Peyer's patch (tissue), 4 donors: ENCODE measurements around the gene C5orf22.

Source experiments
- CTCF ChIP-seq, 6 experiments: fragments of 450-650 bp in 4 of 6; fragments of 200-600 bp in 2 of 6; sonication (generic) in 1 of 6; IDR thresholded peaks; one replicate each; pipeline ENCODE4 v1.5.1; 2017 to 2019; ENCODE audit warnings: antibody characterized with exemption in 6 of 6, mild to moderate bottlenecking in 3 of 6, moderate library complexity in 1 of 6
- POLR2A ChIP-seq, 2 donors: fragments of 450-650 bp; IDR thresholded peaks; one replicate each; pipeline ENCODE4 v1.5.1; 2017; ENCODE audit warnings: antibody characterized with exemption in 2 of 2, mild to moderate bottlenecking in 2 of 2, moderate library complexity in 2 of 2

GRCh38 chr5:31495336-31495735, 36.8 kb upstream of the C5orf22 start:
- no peak for TF ChIP-seq CTCF (IDR thresholded peaks at IDR 0.05)
- TF ChIP-seq POLR2A (IDR thresholded peaks at IDR 0.05), result no peak
